Panc1 (cell line): ENCODE results near the gene METAP1. TPM values are rescaled to one million over a fixed set of nuclear protein-coding genes. Genes with fewer than 3 reads are reported as not detected.

Experiments
- ATAC-seq: fragments of 200-7000 bp; cut with Tn5 transposase; 2 replicates; pipeline ENCODE4 v1.9.1; 2020; ENCODE audit warnings: mild to moderate bottlenecking, moderate library complexity
- BruUV-seq: library from RNA; stranded (reverse); fragments of 400-500 nt; replicated peaks from 2 replicates; lab custom pipeline; 2021; lab: Mats Ljungman, UMichigan
- CTCF ChIA-PET: fragments of 300-600 bp; sonication (Branson Sonifier 250); formaldehyde crosslinking; loops from one replicate; lab custom pipeline; 2022; ENCODE audit warnings: antibody characterized with exemption; lab: Charles Lee
- POLR2A ChIA-PET: fragments of 300-600 bp; sonication (Branson Sonifier 250); formaldehyde crosslinking; loops from one replicate; lab custom pipeline; 2022; ENCODE audit warnings: antibody characterized with exemption; lab: Charles Lee
- DNase-seq: peaks from one replicate; pipeline ENCODE4 v3.0.0-alpha.2; 2010; ENCODE audit warnings: low read depth, low spot score
- H3K27ac ChIP-seq: 2 replicates; pipeline ENCODE4 v1.5.1; 2011; ENCODE audit warnings: mild to moderate bottlenecking, low read length, inconsistent platforms
- H3K27me3 ChIP-seq: fragments of 200-500 bp; sonication (Bioruptor generic); 2 replicates; pipeline ENCODE4 v1.6.0; 2014; ENCODE audit warnings: low read length, inconsistent platforms; ENCODE audit not compliant: control insufficient read depth, insufficient read depth
- H3K36me3 ChIP-seq: fragments of 200-500 bp; sonication (Bioruptor generic); 2 replicates; pipeline ENCODE4 v1.5.1; 2014; ENCODE audit warnings: inconsistent platforms, mild to moderate bottlenecking, low read length, moderate library complexity; ENCODE audit not compliant: control insufficient read depth, insufficient read depth
- H3K4me1 ChIP-seq: 2 replicates; pipeline ENCODE4 v1.5.1; 2011; ENCODE audit warnings: inconsistent platforms, mild to moderate bottlenecking, low read length, moderate library complexity; ENCODE audit not compliant: control insufficient read depth, insufficient read depth
- H3K4me3 ChIP-seq, 2 experiments: 2 replicates each; pipeline ENCODE4 v1.5.1; 2011 to 2012; ENCODE audit warnings: low read depth in 2 of 2, low read length in 2 of 2, mild to moderate bottlenecking in 2 of 2, inconsistent platforms in 1 of 2, moderate library complexity in 1 of 2
- H3K9me3 ChIP-seq: fragments of 200-500 bp; sonication (Bioruptor generic); 2 replicates; pipeline ENCODE4 v1.5.1; 2014; ENCODE audit warnings: low read depth, mild to moderate bottlenecking, inconsistent platforms, low read length, moderate library complexity; ENCODE audit not compliant: control insufficient read depth, insufficient read depth
- POLR2AphosphoS5 ChIP-seq: IDR thresholded peaks from 2 replicates; pipeline ENCODE4 v1.6.1; 2012; ENCODE audit warnings: mild to moderate bottlenecking, low read depth, low read length, moderate library complexity
- SIN3A ChIP-seq: IDR thresholded peaks from 2 replicates; pipeline ENCODE4 v1.6.1; 2012; ENCODE audit warnings: low read depth, mild to moderate bottlenecking, low read length, moderate library complexity, borderline replicate concordance; ENCODE audit not compliant: insufficient read depth
- TCF7L2 ChIP-seq: IDR thresholded peaks from 2 replicates; pipeline ENCODE4 v1.6.1; 2011; ENCODE audit warnings: mild to moderate bottlenecking, low read depth, low read length, inconsistent platforms
- in situ Hi-C: cut with HindIII; loops from 2 replicates; pipeline ENCODE4 v1.10.0; 2016; ENCODE audit warnings: low sequenced_read_pairs, low pct_unique_long_range_greater_than_20kb
- intact Hi-C: fragments of 100-400 bp; cut with micrococcal nuclease; formaldehyde crosslinking; loops from one replicate; pipeline ENCODE4 v1.10.0; 2022; ENCODE audit not compliant: unreplicated experiment
- total RNA-seq: library from RNA; stranded (reverse); gene quantifications from one replicate; pipeline ENCODE4 v1.2.1, GENCODE V29; 2021; ENCODE audit not compliant: unreplicated experiment
- TF ChIP-seq, protein P1 (sequence below): fragments of 450-650 bp; IDR thresholded peaks from 2 replicates; pipeline ENCODE4 v1.5.1; 2017; ENCODE audit warnings: mild to moderate bottlenecking
- TF ChIP-seq, protein P2 (sequence below), 2 experiments: IDR thresholded peaks; 2 replicates each; pipeline ENCODE4 v1.6.1; 2011 to 2012; ENCODE audit warnings: low read depth in 2 of 2, control low read depth in 1 of 2, low read length in 1 of 2, mild to moderate bottlenecking in 1 of 2, moderate library complexity in 1 of 2; ENCODE audit not compliant: insufficient read depth in 1 of 2

METAP1 gene
- total RNA-seq, 1 experiment from 2014 or later: 51.9 TPM

DNA sequence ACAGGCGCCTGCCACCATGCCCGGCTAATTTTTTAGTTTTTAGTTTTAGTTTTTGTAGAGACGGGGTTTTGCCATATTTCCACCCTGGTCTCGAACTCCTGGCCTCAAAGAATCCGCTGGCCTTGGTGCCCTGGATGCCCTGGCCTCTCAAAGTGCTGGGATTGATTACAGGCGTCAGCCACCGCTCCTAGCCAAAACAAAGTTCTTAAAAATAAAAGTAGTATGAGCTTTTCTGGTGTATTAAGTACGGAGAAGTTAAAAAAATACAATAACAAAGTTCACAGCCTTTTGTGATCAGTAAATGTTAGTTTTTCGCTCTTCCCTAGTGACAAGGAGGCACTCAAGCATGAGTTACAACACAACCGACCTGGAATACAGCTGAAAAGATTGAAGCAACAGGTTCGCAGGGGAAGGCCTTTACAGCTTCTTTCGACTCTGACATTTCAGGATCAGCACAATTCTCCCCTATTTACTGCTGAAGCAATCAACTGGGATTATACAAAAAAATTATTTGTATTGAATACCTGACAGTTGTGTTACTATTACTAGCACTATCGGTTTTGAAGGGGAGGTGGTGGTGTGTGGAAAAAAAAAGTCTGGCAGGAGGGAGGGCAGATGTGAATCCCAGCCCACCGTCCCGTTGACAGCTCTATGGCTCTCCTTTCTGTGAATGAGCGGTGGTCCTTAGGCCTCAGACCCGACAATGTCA is 893 bp upstream of the METAP1 start:
- TF ChIP-seq TCF7L2 (no peak), SIN3A (no peak), POLR2AphosphoS5 (no peak)
- TF ChIP-seq, protein P1, sequence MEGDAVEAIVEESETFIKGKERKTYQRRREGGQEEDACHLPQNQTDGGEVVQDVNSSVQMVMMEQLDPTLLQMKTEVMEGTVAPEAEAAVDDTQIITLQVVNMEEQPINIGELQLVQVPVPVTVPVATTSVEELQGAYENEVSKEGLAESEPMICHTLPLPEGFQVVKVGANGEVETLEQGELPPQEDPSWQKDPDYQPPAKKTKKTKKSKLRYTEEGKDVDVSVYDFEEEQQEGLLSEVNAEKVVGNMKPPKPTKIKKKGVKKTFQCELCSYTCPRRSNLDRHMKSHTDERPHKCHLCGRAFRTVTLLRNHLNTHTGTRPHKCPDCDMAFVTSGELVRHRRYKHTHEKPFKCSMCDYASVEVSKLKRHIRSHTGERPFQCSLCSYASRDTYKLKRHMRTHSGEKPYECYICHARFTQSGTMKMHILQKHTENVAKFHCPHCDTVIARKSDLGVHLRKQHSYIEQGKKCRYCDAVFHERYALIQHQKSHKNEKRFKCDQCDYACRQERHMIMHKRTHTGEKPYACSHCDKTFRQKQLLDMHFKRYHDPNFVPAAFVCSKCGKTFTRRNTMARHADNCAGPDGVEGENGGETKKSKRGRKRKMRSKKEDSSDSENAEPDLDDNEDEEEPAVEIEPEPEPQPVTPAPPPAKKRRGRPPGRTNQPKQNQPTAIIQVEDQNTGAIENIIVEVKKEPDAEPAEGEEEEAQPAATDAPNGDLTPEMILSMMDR: no peak
- TF ChIP-seq, protein P2, sequence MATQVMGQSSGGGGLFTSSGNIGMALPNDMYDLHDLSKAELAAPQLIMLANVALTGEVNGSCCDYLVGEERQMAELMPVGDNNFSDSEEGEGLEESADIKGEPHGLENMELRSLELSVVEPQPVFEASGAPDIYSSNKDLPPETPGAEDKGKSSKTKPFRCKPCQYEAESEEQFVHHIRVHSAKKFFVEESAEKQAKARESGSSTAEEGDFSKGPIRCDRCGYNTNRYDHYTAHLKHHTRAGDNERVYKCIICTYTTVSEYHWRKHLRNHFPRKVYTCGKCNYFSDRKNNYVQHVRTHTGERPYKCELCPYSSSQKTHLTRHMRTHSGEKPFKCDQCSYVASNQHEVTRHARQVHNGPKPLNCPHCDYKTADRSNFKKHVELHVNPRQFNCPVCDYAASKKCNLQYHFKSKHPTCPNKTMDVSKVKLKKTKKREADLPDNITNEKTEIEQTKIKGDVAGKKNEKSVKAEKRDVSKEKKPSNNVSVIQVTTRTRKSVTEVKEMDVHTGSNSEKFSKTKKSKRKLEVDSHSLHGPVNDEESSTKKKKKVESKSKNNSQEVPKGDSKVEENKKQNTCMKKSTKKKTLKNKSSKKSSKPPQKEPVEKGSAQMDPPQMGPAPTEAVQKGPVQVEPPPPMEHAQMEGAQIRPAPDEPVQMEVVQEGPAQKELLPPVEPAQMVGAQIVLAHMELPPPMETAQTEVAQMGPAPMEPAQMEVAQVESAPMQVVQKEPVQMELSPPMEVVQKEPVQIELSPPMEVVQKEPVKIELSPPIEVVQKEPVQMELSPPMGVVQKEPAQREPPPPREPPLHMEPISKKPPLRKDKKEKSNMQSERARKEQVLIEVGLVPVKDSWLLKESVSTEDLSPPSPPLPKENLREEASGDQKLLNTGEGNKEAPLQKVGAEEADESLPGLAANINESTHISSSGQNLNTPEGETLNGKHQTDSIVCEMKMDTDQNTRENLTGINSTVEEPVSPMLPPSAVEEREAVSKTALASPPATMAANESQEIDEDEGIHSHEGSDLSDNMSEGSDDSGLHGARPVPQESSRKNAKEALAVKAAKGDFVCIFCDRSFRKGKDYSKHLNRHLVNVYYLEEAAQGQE (IDR thresholded peaks at IDR 0.05; ENCODE audit: insufficient read depth in 1 of 2, low read depth in 2 of 2, low read length in 1 of 2): no peak
- BruUV-seq: no TSS peak
- no peak for ATAC-seq
- Histone ChIP-seq H3K27ac (peak overlapping the region; percentile 82), H3K9me3 (no peaks in the 10 kb centered on the region), H3K4me1 (peaks cover 12% of the 10 kb centered on the region), H3K36me3 (peaks cover 2% of the 10 kb centered on the region; the same call in 1 of the 2 replicates), H3K4me3 (peak overlapping the region; percentile 57 to 61), H3K27me3 (no peaks in the 10 kb centered on the region)
- in situ Hi-C loops (no loop called here), intact Hi-C loops (loop anchor here (5.0 kb wide), 1 partner anchor 63 kb away; no protein-coding TSS in a partner anchor)
- POLR2A ChIA-PET: interaction anchor here (0.5 kb wide), 2 partner anchors 46 to 71 kb away, joined by 4 to 5 read pairs; no protein-coding TSS in a partner anchor
- no peak for DNase-seq
- CTCF ChIA-PET: interaction anchor here (0.6 to 1.2 kb wide), 2 partner anchors 61 to 315 kb away, joined by 3 to 9 read pairs; no protein-coding TSS in a partner anchor

DNA sequence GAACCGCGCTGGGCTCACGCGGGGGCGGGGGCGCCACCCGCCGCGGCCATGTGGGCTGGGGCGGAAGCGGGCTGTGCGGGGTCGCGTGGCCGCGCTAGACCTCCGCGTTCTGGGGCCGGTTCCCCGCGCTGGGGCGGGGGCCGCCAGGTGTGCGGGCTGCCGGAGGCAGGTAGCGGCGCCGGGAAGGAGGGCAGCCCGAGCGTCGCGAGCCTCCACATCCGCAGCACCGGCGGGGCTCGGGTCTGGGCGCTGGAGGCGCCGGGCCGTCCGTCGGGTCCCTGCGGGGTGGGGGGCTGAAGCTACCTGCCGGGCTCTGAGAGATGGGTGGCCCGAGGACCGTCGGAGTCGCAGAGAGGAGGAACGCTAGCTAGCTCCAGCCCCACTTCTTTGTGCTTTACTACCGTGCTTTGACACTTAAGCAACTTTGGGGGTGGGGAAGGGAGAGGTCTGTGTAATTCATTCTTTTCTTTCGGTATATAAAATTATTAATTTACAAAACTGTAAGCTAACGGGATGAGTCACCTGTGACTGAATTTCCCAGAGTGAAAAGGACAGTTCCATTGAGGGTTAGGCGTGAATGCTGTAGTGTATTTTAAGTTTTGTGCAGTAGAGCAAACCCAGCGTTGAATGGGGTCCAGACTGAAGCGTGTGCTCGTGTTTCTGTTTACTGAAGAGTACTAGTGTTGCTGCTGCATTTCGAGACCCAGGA is 689 bp downstream of the METAP1 start:
- BruUV-seq: no TSS peak
- intact Hi-C loops (loop anchor here (5.0 kb wide), 1 partner anchor 61 kb away; no protein-coding TSS in a partner anchor), in situ Hi-C loops (no loop called here)
- H3K27me3 ChIP-seq: no peaks in the 10 kb centered on the region
- CTCF ChIA-PET: interaction anchor here (1.2 kb wide), 1 partner anchor 60 kb away, joined by 9 read pairs; no protein-coding TSS in a partner anchor
- peaks cover 12% of the 10 kb centered on the region for H3K4me1 ChIP-seq
- peak; percentile 13; the same call in 1 of the 2 replicates for ATAC-seq
- TF ChIP-seq TCF7L2 (no peak), POLR2AphosphoS5 (no peak), SIN3A (no peak)
- TF ChIP-seq, protein P1: no peak
- TF ChIP-seq, protein P2 (IDR thresholded peaks at IDR 0.05; ENCODE audit: insufficient read depth in 1 of 2, low read depth in 2 of 2, low read length in 1 of 2): no peak
- no peak for DNase-seq
- H3K9me3 ChIP-seq: no peaks in the 10 kb centered on the region
- H3K27ac ChIP-seq: peak overlapping the region; percentile 65
- POLR2A ChIA-PET: interaction anchor here (0.6 kb wide), 1 partner anchor 806 kb away, joined by 3 read pairs; no protein-coding TSS in a partner anchor
- peaks cover 2% of the 10 kb centered on the region; the same call in 1 of the 2 replicates for H3K36me3 ChIP-seq
- H3K4me3 ChIP-seq: peak overlapping the region; percentile 73 to 81
